SW 1271 (cell line): Measurements from ENCODE around the gene ADGRB2.

Experiments used
- DNase-seq, 2 experiments: peaks; one replicate each; lab custom pipeline; 2025; lab: John Stamatoyannopoulos, UW

Gene ADGRB2

GRCh38 chr1:31749785-31750735, 14.1 kb downstream of the ADGRB2 start:
- no peak for DNase-seq

- no peak for DNase-seq
Observed at GRCh38 chr1:31748365-31748764, 15.8 kb downstream of the ADGRB2 start.

- DNase-seq = no peak
Observed at GRCh38 chr1:31747304-31747703, 16.8 kb downstream of the ADGRB2 start.

- DNase-seq = no peak
Observed at GRCh38 chr1:31746687-31747086, 17.5 kb downstream of the ADGRB2 start.

GRCh38 chr1:31745946-31746670, 18.0 kb downstream of the ADGRB2 start:
- no peak for DNase-seq

- peak in 1 of 2 experiments; percentile 15 for DNase-seq
Observed at GRCh38 chr1:31745096-31745945, 18.8 kb downstream of the ADGRB2 start.

GRCh38 chr1:31744165-31744888, 19.8 kb downstream of the ADGRB2 start:
- no peak for DNase-seq

- no peak for DNase-seq
Observed at GRCh38 chr1:31742462-31743212, 21.5 kb downstream of the ADGRB2 start.

- no peak for DNase-seq
Observed at GRCh38 chr1:31739346-31739745, 24.8 kb downstream of the ADGRB2 start.

- no peak for DNase-seq
Observed at GRCh38 chr1:31736675-31737074, 27.5 kb downstream of the ADGRB2 start.

- no peak for DNase-seq
Observed at GRCh38 chr1:31735571-31735970, 28.6 kb downstream of the ADGRB2 start.

- DNase-seq = no peak
Observed at GRCh38 chr1:31734582-31735107, 29.5 kb downstream of the ADGRB2 start.

- DNase-seq = no peak
Observed at GRCh38 chr1:31733389-31734219, 30.5 kb downstream of the ADGRB2 start.

GRCh38 chr1:31732751-31733289, 31.3 kb downstream of the ADGRB2 start:
- DNase-seq = no peak

- DNase-seq = no peak
Observed at GRCh38 chr1:31732343-31732742, 31.8 kb downstream of the ADGRB2 start.

GRCh38 chr1:31731049-31731565, 33.0 kb downstream of the ADGRB2 start:
- no peak for DNase-seq

- no peak for DNase-seq
Observed at GRCh38 chr1:31730336-31731048, 33.6 kb downstream of the ADGRB2 start.

GRCh38 chr1:31727849-31728248, 36.3 kb downstream of the ADGRB2 start:
- DNase-seq = no peak
